Cortex of kidney (tissue), 1 donor: Measurements from ENCODE around the gene CDR2.
"Not testable (repeated sequence)": the region's sequence is repeated elsewhere in the genome, so short reads cannot be mapped to it uniquely, and the experiment has no call there.

Source experiments
- DNase-seq: peaks from one replicate; lab custom pipeline; 2025; lab: John Stamatoyannopoulos, UW

CDR2 gene

DNA sequence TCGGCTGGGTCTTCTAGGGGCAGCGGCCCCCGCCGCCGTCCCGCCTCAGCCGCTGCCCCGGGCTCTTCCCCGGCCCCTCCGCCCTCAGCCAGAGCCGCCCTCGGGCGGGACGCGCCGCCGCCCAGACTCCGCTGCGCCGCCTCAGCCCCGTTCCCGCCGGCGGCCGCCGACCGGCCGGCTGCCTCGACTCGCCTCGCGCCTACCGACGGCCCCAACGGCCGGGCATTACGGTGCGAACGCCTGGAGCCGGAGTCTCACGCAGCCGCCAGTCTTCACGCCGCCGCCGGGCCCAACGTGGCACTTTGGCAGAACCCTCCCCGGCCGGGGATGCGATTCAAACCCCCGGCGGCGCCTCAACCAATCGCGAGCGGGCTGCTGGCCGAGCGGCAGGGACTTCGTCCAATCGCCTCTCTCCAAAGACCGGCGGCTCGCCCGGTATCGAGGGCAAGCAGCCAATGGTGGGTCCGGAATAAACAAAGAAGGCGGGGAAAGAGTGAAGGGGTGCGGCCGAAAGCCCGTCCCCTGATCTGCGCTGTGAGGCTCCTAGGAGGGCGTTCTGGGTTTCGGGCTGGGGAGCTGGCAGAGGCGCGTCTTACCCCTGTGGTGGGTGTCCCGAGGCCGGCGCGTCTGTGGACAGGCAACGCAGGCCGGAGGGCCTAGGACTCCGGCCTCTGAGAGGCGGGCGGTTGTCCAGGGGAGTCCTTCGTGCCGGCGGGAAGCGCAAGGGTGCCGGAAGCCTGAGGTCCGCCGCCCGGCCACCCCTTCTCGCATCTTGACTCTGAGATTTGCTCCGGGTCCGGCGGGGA is at the start of gene CDR2:
TSS of gene CDR2 (minus strand) at position 309 of the 806 bp plus-strand sequence. CDS start 310 bp downstream, outside the sequence.
- DNase-seq = peak; percentile 70

DNA sequence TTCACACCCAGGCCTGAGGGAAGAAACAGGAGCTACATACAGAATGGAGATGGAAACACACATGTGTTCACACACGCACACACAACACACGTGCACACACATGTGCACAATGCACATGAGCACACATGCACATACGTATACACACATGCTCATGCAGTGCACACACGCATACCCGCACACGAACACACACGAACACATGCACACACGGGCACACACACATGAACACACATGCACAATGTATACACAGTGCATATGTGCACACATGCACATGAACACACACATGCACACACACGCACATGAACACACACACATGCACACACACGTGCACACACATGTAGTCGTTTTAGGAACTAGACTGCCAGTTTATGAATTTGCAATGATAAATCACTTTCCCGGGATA is 49.3 kb upstream of the CDR2 start:
- DNase-seq = no peak

DNA sequence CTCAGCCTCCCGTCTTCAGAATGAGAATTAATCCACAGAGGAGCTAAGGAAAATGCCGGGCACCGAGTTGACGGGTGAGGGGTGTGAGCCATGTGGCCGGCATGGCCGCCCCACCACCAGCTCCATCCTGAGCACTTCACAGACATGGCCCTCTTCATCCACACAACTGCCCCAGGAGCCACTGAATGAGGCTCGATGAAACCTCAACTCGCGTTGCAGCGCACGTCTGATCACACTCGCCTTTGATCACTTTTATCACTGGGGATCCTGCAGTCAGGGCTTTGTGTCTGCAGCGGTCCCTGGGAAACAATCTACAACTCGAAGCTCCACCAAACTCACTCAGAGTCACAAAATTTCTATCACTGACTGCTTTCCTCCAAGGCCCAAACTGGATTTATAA is 46.7 kb upstream of the CDR2 start:
- no peak for DNase-seq

DNA sequence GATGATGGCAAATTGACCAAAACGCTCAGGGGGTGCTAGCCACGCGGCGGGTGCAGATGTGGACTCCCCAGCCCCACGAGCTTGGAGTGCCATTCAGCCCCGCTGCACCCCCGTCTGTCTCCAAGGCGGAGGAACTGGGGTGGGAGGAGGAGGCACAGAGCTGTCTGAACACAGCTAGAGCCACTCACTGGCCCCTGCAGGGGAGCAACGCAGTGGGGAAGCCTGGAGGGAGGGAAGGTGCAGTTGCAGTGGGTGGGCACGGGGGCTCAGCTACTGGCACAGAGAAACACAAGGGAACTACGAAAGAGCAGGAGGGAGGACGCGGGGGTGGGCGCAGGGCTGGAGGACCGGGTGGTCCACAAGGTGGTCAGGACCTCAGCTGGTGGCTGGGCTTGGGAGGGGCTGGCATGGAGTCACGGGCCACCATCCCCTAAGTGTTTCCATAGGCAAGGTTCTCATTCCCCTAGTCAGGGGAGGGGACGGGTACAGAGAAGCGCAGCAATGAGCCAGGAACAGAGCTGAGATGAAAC is 46.3 kb upstream of the CDR2 start:
- no peak for DNase-seq

DNA sequence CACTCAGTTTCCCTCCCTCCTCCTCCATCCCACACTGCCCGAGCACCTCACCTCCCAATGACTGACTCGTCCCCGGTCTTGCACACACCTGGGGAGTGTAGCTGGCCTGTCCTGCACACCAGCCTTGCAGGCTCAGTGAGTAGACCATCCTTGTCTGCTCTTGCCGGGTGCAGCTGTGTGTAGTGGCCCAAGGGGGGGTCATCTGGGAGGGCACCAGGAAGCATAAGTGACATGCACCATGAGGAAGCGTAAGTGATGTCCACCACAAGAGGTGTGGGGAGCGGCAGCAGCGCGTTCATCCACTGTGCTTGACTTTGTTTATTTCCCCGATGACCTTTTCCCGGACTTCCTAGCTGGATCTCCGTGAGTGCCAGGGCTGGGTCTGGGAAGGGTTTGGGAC is 45.5 kb upstream of the CDR2 start:
- no peak for DNase-seq

DNA sequence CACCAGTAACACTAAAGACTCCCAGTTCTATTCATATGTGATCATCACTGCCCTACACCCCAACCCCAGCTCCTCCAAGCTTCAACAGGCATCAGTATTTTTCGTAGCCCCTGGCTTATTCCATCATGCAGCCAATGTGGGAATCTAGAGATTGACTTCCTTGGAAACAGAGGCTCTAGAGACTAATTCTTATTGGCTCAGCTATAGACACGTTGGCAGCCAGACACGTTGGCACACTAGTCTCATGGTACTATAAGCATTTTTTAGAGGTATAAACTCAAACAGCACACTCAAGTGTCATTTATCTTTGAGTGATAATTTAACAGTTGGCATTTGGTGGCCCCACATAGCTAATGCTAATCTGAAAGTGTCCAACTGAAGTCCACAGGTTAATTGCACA is 44.4 kb upstream of the CDR2 start:
- no peak for DNase-seq

DNA sequence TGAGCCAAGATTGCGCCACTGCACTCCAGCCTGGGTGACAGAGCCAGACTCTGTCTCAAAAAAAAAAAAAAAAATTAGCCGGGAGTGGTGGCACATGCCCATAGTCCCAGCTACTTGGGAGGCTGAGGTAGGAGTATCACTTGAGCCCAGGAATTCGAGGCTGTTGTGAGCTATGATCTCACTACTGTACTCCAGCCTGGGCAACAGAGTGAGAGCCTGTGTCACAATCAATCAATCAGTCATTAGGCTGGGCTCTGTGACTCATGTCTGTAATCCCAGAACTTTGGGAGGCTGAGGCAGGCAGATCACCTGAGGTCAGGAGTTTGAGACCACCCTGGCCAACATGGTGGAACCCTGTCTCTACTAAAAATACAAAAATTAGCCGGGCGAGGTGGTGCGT is 43.4 kb upstream of the CDR2 start:
- DNase-seq = not testable (repeated sequence)

DNA sequence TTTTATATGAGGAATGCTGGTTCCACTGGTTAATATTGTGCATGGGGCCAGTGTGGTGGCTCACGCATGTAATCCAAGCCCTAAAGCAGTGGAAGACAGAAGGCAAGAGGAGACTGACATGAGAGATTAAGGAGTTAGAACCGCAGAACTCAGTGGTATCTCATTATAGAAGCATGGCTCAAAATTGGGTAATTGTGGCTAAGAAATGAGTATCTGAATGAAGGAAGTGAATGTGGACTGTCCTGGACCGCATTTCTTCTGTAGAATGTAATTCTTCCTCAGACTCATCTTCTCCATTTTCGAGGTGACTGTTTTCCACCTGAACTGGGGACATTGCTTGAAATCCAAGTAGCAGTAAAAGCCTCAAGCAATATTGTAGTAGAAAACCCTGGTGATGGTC is 42.6 kb upstream of the CDR2 start:
- no peak for DNase-seq

DNA sequence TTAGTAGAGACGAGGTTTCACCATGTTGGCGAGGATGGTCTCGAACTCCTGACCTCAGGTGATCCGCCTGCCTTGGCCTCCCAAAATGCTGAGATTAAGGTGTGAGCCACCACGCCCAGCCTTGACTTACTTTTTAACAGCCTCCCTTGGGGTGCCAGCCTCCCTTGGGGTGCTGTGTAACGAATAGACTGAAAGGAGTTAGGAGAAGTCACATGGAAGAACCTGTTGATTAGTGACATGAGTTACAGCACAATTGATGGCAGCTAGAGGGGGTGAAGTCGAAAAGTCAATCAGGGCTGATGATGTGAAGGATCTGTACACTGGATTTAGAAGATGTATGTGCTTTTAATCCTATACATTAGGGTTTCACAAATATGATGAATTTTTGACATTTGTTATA is 39.4 kb upstream of the CDR2 start:
- no peak for DNase-seq

DNA sequence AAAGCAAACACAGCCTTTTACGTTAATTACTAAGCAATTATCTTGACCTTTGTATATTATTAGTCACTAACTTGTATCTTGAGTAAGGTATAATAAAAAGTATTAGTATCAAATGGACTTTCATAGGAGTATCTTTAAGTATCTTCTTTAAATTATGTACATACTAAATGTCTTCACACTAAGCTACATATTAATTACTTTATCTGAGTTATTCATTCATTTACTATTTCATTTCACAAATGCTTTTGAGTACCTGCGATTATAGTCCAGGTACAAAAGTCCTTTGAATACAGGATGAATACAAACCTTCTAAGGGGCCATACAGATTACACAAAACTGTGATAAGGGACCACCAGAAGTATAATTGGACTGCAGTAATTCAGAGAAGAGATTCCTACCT is 33.1 kb upstream of the CDR2 start:
- no peak for DNase-seq

DNA sequence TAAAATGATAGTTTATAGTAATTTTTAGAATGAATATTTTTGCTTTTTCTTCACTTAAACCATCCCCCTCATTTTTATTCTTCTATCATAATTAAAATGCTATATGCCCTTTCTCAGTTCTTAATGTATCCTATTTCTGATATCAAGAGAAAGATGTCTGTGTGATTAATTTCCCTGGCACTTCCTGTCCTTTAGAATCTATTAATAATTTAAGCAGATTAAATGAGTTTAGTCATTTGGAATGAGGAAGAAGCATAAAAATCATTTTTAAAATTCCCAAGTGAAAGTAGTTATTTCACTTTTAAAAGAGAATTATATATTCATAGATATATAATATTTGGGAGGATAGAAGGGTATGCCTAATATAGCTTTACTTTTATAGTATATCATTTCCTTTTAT is 27.8 kb upstream of the CDR2 start:
- no peak for DNase-seq

DNA sequence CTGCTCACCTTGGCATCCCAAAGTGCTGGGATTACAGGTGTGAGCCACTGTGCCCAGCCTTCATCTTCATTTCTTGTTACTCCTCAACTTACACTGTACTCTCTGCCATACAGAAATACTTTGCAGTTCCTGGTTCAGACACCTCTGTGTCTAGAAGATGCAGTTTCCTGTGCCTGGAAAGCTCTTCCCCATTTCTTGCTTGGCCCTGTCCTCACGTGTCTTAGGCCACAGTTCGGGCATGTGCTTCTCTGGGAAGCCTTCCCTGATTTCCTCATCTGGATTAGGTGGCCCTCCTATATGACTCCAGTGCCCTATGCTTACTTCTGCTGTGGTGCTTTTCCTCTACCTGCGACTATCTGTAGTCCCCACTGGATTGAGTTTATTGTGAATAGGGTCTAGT is 26.5 kb upstream of the CDR2 start:
- DNase-seq = no peak

DNA sequence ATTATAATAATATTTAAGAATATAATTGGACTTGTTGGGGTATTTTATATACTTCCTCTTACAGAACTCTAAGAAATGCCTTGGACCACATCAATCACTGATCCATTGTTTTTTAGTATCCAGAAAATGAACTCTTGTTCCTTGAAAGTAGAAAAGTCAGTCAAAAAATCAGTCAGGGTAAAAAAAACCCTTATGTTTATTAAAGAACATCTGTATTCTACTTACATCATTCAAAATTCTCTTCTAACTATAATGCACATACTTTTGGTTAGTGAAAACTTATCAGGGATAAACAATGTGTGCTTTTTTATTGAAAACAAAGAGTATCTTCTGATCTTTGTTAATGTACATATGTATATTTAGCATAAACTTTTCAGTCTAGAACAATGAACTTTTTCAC is 23.5 kb upstream of the CDR2 start:
- DNase-seq = no peak

DNA sequence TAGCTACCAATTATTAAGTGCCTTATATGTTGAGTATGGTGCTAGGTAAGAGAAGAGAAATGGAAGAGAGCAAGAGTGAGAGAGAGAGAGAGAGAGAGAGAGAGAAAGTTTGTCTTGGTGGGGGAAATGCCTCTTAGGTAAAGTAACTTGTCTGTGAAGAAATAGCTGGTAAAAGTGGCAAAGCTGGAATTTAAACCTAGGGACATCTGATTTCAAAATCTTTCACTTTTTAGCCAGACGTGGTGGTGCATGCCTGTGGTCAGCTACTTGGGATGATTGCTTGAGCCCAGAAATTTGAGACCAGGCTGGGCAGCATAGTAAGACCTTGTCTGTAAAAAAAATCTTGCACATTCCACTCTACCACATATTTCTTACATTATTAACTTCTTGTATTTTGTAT is 23.0 kb upstream of the CDR2 start:
- DNase-seq = no peak

DNA sequence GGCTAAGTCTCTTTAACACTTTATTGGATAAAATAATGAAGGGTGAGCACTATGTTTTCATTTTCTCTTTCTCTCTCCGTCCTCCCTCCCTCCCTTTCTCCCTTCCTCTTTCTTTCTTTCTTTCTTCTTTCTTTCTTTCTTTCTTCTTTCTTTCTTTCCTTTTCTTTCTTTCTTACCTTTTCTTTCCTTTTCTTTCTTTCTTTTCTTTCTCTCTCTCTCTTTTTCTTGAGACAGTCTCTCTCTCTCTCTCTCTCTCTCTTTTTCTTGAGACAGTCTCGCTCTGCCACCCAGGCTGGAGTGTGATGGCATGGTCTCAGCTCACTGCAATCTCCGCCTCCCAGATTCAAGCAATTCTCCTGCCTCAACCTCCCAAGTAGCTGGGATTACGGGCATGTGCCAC is 21.5 kb upstream of the CDR2 start:
- DNase-seq = no peak

DNA sequence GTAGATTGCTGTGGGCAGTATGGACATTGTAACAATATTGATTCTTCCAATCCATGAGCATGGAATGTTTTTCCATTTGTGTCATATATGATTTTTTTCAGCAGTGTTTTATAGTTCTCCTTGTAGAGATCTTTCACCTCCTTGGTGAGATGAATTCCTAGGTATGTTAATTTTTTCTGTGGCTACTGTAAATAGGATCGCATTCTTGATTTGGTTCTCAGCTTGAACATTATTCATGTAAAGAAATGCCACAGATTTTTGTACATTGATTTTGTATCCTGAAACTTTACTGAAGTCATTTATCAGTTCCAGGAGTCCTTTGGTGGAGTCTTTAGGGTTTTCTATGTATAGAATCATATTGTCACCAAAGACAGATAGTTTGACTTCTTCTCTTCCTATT is 19.7 kb upstream of the CDR2 start:
- no peak for DNase-seq

DNA sequence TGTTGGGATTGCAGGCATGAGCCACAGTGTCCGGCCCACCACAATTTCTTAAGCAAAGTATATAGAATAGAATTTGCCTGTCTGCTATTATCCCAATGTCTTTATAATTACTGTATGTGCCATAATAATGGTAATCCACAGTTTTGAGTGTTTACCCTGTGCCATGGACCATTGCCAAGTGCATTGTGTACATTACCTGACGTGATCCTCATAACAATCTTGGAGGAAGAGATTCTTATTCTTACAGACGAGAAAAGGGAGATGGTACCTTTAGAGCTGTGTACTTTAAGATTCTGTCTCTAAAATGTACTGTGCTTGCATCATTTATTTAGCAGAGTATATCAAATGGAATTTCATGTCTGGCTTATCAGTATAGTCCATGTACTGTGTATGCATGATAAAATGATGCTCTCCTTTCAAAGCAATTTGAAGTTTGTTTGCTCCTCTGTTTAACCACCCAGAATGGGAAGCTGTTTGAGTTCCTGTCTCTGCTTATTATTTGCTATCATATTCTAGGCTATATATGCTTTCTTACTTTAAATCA is 13.8 kb upstream of the CDR2 start:
- no peak for DNase-seq

DNA sequence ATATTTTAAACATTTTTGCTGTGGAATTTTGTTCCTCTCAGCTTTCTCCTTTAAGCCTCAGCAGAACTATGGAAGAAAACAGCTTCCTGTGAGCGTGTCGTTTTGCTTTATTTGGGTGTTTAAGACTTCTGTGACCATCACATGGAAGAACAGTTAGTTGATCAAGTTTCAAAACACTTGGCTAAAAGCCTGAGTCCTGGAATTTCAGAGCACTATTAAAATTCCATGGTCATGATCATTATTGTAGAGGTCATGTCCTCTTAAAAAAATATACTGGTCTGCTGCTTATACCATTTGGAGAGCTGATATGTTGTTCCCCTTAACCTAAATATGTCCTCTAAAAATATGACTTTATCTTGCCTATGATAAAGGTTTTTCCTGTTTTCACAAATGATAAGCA is 12.6 kb upstream of the CDR2 start:
- no peak for DNase-seq

DNA sequence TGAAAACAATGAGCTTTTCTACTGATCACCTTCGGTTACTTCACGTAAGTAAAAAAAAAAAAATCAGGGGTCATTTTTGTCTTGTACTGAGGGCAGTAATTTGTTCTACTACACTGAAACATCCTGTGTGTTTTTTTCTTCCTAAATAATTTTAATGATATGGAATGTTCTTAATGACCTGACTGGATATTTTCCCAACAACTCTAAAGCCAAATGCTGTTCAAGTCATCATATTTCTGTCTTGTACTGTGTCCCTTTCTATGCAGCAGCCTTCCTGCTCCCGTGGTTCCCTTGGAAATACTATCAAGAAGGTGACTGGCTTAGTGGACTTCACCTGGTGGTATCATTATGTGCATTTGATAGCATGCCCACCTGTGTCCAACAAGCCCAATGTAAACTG is 10.8 kb upstream of the CDR2 start:
- DNase-seq = no peak

DNA sequence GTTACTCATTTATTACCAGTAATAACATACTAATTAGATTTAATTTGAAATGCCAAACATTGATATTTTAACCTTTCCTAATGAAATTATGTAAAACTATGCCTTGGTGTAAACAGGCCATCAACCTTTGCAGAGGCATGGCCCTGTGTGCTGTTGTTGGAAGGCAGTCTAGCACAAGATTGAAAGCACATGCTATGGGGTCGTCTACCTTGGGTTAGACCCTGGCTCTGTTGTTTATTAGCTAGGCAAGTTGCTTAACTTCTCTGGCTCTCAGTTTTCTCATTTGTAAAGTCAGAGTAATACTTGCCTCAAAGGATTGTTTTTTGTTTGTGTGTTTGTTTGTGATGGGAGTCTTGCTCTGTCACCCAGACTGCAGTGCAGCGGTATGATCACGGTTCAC is 9.4 kb upstream of the CDR2 start:
- DNase-seq = no peak

DNA sequence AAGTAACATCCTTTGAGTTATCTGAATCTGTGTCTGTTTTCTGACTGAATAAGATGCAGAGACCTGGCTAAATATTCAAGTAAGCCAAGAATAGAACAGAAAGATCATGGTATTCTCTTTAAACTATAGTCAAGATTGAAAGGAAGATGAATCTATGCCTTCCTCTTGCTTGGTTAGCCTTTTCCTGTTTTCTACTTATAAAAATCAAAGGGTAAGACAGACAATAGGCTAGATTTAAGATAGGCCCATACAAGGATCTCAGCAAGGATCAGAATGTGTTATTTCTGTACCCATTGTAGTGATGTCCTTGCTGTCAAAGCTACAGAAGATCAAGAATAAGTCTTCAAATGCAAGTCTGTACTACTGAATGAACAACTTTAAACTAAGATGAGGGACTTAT is 7.0 kb upstream of the CDR2 start:
- no peak for DNase-seq

DNA sequence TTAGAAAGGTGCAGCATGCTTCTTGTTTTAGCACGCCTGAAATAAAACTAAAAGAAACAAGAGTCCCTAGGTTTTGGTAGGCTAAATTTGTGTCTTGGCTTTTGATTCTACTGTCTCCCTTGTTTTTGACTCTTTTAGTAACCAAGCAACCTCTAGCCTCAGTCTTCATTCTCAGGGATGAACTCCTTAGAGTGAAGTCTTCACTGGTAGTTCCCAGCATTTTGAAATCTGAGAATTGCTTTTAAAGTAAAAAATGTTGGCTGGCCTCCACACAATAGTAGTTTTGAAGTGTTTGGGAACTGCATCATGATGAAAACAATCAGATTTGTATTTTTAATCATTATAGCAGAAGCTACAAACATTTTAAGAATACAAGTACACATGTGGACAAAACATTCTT is 6.1 kb upstream of the CDR2 start:
- DNase-seq = no peak

DNA sequence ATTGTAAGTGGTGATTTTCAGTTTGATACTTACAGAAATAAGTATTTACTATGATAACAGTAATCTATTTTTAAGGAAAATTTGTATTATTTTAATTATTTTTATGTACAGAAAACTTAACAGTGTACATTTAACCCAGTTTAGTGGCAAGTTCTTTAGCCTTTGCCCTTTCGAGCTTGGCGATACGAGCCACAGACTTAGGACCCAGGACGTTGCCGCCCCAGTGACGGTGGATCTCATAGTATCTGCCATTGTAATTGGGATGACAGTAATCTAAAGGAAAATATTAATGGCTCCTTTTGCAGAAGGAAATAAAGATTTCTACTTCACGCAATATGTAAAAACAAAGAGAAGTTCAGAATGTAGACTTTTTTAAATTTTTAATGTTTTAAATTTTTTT is 5.2 kb upstream of the CDR2 start:
- no peak for DNase-seq
